Measurements from ENCODE around the gene GAS5. TPM values are rescaled to one million over a fixed set of nuclear protein-coding genes. Genes with fewer than 3 reads are reported as not detected.

Gene GAS5
- total RNA-seq, 2 experiments from 2014 or later, result 865 to 867 TPM

DNA sequence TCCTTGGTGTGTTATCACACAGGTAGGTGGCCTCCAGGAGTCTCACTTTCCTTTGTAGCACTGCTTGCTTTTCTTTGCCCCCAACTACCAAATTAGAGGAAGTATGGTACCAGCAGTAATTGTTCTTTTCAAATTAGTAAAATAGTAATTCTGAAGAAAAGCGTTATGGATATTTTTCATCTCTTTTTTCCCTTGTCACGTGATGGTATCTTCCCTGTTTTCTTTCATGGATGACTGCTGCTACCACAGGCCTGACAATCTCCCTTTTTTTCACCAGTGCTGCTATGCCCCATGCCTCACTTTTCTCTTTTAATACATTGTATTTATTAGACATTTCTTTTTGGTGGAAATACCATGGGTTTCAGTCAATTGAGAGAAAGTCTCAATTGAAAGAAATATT is 3.7 kb upstream of the GAS5 start:
- Mint-ChIP-seq H3K36me3 (ENCODE audit: low read depth) (peaks cover 77% of the 10 kb centered on the region), H3K4me1 (ENCODE audit: low read depth) (peaks cover 60% of the 10 kb centered on the region), H3K27me3 (no peaks in the 10 kb centered on the region), H3K9me3 (no peaks in the 10 kb centered on the region), H3K4me3 (peak overlapping the region; percentile 93), H3K27ac (peak overlapping the region; percentile 95)
- Histone ChIP-seq H3K4me3 (ENCODE audit: low read length) (no peak overlapping the region), H3K36me3 (ENCODE audit: insufficient read depth, low read length) (peaks cover 23% of the 10 kb centered on the region), H3K27me3 (ENCODE audit: control insufficient read depth in 1 of 2, insufficient read depth in 2 of 2, low read length in 2 of 2) (no peaks in the 10 kb centered on the region), H3K4me1 (ENCODE audit: insufficient read depth, low read length) (peaks cover 44% of the 10 kb centered on the region), H3K27ac (ENCODE audit: low read depth in 1 of 2, low read length in 2 of 2) (peak overlapping the region in 1 of 2 donors; percentile 96), H3K9me3 (ENCODE audit: control insufficient read depth in 1 of 2, insufficient read depth in 1 of 2, low read length in 2 of 2) (no peaks in the 10 kb centered on the region)
- DNase-seq, result no peak
- CTCF ChIA-PET, result no interaction called here
- TF ChIP-seq, protein P1, sequence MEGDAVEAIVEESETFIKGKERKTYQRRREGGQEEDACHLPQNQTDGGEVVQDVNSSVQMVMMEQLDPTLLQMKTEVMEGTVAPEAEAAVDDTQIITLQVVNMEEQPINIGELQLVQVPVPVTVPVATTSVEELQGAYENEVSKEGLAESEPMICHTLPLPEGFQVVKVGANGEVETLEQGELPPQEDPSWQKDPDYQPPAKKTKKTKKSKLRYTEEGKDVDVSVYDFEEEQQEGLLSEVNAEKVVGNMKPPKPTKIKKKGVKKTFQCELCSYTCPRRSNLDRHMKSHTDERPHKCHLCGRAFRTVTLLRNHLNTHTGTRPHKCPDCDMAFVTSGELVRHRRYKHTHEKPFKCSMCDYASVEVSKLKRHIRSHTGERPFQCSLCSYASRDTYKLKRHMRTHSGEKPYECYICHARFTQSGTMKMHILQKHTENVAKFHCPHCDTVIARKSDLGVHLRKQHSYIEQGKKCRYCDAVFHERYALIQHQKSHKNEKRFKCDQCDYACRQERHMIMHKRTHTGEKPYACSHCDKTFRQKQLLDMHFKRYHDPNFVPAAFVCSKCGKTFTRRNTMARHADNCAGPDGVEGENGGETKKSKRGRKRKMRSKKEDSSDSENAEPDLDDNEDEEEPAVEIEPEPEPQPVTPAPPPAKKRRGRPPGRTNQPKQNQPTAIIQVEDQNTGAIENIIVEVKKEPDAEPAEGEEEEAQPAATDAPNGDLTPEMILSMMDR (IDR thresholded peaks at IDR 0.05), result no peak
- ATAC-seq (ENCODE audit: poor library complexity), result no peak
- intact Hi-C loops (cut with DNase I, micrococcal nuclease), result loop anchor here (2.0 kb wide), 2 partner anchors 151 to 287 kb away; partner anchors contain the start of genes RABGAP1L (in 1 of the 2) and RC3H1 (in 1 of the 2)
- POLR2A ChIA-PET, result no interaction called here

DNA sequence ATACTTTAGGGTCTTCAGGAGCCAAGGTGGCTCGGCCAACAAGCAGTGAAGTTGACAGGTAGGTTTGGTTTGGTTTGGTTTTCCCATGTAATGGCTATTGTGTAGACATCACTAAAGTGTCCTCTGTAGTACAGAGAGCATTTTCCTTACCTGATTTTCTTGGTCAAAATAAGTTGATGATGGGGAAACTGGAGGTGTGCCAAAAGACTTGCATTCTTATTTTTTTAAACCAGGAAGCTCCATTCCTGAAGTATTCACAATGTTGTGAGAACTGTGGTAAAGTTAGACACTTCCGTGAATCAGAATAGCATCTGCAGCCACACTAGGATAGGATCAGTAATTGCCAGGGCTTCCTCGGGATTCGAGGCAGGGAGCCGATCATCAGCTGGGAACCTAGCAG is 3.3 kb upstream of the GAS5 start:
- Mint-ChIP-seq H3K36me3 (ENCODE audit: low read depth) (peaks cover 77% of the 10 kb centered on the region), H3K4me1 (ENCODE audit: low read depth) (peaks cover 64% of the 10 kb centered on the region), H3K4me3 (peak overlapping the region; percentile 93), H3K9me3 (no peaks in the 10 kb centered on the region), H3K27ac (peak overlapping the region; percentile 95), H3K27me3 (no peaks in the 10 kb centered on the region)
- H3K4me1 ChIP-seq (ENCODE audit: insufficient read depth, low read length), result peaks cover 47% of the 10 kb centered on the region
- intact Hi-C loops (cut with DNase I, micrococcal nuclease), result loop anchor here (2.0 kb wide), 2 partner anchors 152 to 288 kb away; partner anchors contain the start of genes RABGAP1L (in 1 of the 2) and RC3H1 (in 1 of the 2)
- CTCF ChIA-PET, result no interaction called here
- ATAC-seq (ENCODE audit: poor library complexity) (no peak), DNase-seq (no peak)
- TF ChIP-seq, protein P1 (IDR thresholded peaks at IDR 0.05), result no peak
- H3K9me3 ChIP-seq (ENCODE audit: control insufficient read depth in 1 of 2, insufficient read depth in 1 of 2, low read length in 2 of 2), result no peaks in the 10 kb centered on the region
- H3K27me3 ChIP-seq (ENCODE audit: control insufficient read depth in 1 of 2, insufficient read depth in 2 of 2, low read length in 2 of 2), result no peaks in the 10 kb centered on the region
- H3K27ac ChIP-seq (ENCODE audit: low read depth in 1 of 2, low read length in 2 of 2), result peak overlapping the region in 1 of 2 donors; percentile 96
- peaks cover 26% of the 10 kb centered on the region for H3K36me3 ChIP-seq (ENCODE audit: insufficient read depth, low read length)
- H3K4me3 ChIP-seq (ENCODE audit: low read length), result no peak overlapping the region
- POLR2A ChIA-PET, result no interaction called here

DNA sequence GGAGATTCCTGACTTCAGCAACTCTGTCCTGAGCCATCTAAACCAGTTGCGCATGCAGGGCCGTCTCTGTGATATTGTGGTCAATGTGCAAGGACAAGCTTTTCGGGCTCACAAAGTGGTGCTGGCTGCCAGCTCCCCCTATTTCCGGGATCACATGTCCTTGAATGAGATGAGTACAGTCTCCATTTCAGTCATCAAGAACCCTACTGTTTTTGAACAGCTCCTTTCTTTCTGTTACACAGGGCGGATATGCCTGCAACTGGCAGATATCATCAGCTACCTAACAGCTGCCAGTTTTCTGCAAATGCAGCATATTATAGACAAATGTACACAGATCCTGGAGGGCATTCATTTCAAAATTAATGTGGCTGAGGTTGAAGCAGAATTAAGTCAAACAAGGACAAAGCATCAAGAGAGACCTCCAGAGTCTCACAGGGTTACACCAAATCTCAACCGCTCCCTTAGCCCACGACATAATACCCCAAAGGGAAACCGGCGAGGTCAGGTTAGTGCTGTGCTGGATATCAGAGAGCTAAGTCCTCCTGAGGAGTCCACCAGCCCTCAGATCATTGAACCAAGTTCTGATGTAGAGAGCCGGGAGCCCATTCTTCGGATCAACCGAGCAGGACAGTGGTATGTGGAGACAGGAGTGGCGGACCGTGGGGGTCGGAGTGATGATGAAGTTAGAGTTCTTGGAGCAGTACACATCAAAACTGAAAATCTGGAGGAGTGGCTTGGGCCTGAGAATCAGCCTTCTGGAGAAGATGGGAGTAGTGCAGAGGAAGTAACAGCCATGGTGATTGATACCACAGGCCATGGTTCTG is 2.7 kb upstream of the GAS5 start:
- TF ChIP-seq, protein P1 (IDR thresholded peaks at IDR 0.05), result no peak
- peak overlapping the region; percentile 11 for H3K4me3 ChIP-seq (ENCODE audit: low read length)
- DNase-seq (peak in 7 of 14 experiments; percentile 6 to 75 (median 33)), ATAC-seq (ENCODE audit: poor library complexity) (no peak)
- CTCF ChIA-PET, result no interaction called here
- no peaks in the 10 kb centered on the region for H3K27me3 Mint-ChIP-seq
- H3K4me1 ChIP-seq (ENCODE audit: insufficient read depth, low read length), result peaks cover 51% of the 10 kb centered on the region
- peaks cover 77% of the 10 kb centered on the region for H3K36me3 Mint-ChIP-seq (ENCODE audit: low read depth)
- intact Hi-C loops (cut with DNase I, micrococcal nuclease), result loop anchor here (2.0 kb wide), 2 partner anchors 152 to 288 kb away; partner anchors contain the start of genes RABGAP1L (in 1 of the 2) and RC3H1 (in 1 of the 2)
- H3K9me3 ChIP-seq (ENCODE audit: control insufficient read depth in 1 of 2, insufficient read depth in 1 of 2, low read length in 2 of 2), result no peaks in the 10 kb centered on the region
- H3K4me3 Mint-ChIP-seq, result peak overlapping the region; percentile 93
- H3K27ac Mint-ChIP-seq, result peak overlapping the region; percentile 95
- peaks cover 32% of the 10 kb centered on the region for H3K36me3 ChIP-seq (ENCODE audit: insufficient read depth, low read length)
- POLR2A ChIA-PET, result interaction anchor here (0.6 to 7.9 kb wide), 6 partner anchors 10 to 1152 kb away, joined by 3 to 96 read pairs (median 4); partner anchors contain the start of genes CACYBP, CENPL, DARS2 and KLHL20
- peaks cover 70% of the 10 kb centered on the region for H3K4me1 Mint-ChIP-seq (ENCODE audit: low read depth)
- H3K27ac ChIP-seq (ENCODE audit: low read depth in 1 of 2, low read length in 2 of 2), result peak overlapping the region; percentile 17 to 96
- no peaks in the 10 kb centered on the region for H3K9me3 Mint-ChIP-seq
- H3K27me3 ChIP-seq (ENCODE audit: control insufficient read depth in 1 of 2, insufficient read depth in 2 of 2, low read length in 2 of 2), result no peaks in the 10 kb centered on the region

All from CD4-positive, alpha-beta T cell (primary cell).